NCI-H187 (cell line): ENCODE data around the gene SLC9A2.

Source experiments
- DNase-seq, 2 experiments: peaks; one replicate each; lab custom pipeline; 2025; lab: John Stamatoyannopoulos, UW

The SLC9A2 gene

GRCh38 chr2:102619414-102620319, at the start of gene SLC9A2:
TSS of gene SLC9A2 (plus strand) at chr2:102619553. CDS start at chr2:102619849, 296 bp downstream.
- no peak for DNase-seq

GRCh38 chr2:102575888-102576287, 43.5 kb upstream of the SLC9A2 start:
- DNase-seq: no peak

- no peak for DNase-seq
Measured at GRCh38 chr2:102578376-102578775, 41.0 kb upstream of the SLC9A2 start.

- DNase-seq: no peak
Measured at GRCh38 chr2:102581911-102582310, 37.4 kb upstream of the SLC9A2 start.

- no peak for DNase-seq
Measured at GRCh38 chr2:102582845-102583244, 36.5 kb upstream of the SLC9A2 start.

GRCh38 chr2:102585847-102586404, 33.4 kb upstream of the SLC9A2 start:
- no peak for DNase-seq

GRCh38 chr2:102588213-102588939, 31.0 kb upstream of the SLC9A2 start:
- DNase-seq: no peak

GRCh38 chr2:102589444-102589843, 29.9 kb upstream of the SLC9A2 start:
- DNase-seq: no peak

- DNase-seq: no peak
Measured at GRCh38 chr2:102591491-102592045, 27.8 kb upstream of the SLC9A2 start.

- no peak for DNase-seq
Measured at GRCh38 chr2:102592601-102593000, 26.8 kb upstream of the SLC9A2 start.

- no peak for DNase-seq
Measured at GRCh38 chr2:102593516-102593915, 25.8 kb upstream of the SLC9A2 start.

- DNase-seq: no peak
Measured at GRCh38 chr2:102594445-102595016, 24.8 kb upstream of the SLC9A2 start.

- DNase-seq: no peak
Measured at GRCh38 chr2:102597788-102598187, 21.6 kb upstream of the SLC9A2 start.

- DNase-seq: no peak
Measured at GRCh38 chr2:102599486-102599885, 19.9 kb upstream of the SLC9A2 start.

- no peak for DNase-seq
Measured at GRCh38 chr2:102601730-102602129, 17.6 kb upstream of the SLC9A2 start.

GRCh38 chr2:102603904-102604303, 15.4 kb upstream of the SLC9A2 start:
- DNase-seq: no peak

GRCh38 chr2:102604769-102605168, 14.6 kb upstream of the SLC9A2 start:
- DNase-seq: no peak

GRCh38 chr2:102606353-102606752, 13.0 kb upstream of the SLC9A2 start:
- no peak for DNase-seq

- no peak for DNase-seq
Measured at GRCh38 chr2:102615620-102616436, 3.5 kb upstream of the SLC9A2 start.

- DNase-seq: no peak
Measured at GRCh38 chr2:102618452-102619413, 620 bp upstream of the SLC9A2 start.
